Stomach (tissue), 9 donors: ENCODE data around the gene LDLRAD3. TPM values are rescaled to one million over a fixed set of nuclear protein-coding genes. Genes with fewer than 3 reads are reported as not detected.

Source experiments
- DNase-seq, 2 donors: peaks; one replicate each; pipeline versions ENCODE4 v3.0.0 to v3.0.0-alpha.2; 2013 to 2019
- H3K27ac ChIP-seq, 5 donors: fragments of 200-600 bp in 4 of 5; sonication (generic) in 4 of 5; one replicate each; pipeline ENCODE4 v1.5.1; 2013 to 2019; ENCODE audit warnings: mild to moderate bottlenecking in 1 of 5, moderate library complexity in 1 of 5
- H3K27me3 ChIP-seq, 3 donors: fragments of 200-600 bp; sonication (generic); one replicate each; pipeline ENCODE4 v1.5.1; 2017 to 2019; ENCODE audit warnings: mixed run types in 1 of 3
- H3K36me3 ChIP-seq, 4 donors: fragments of 200-600 bp; sonication (generic); 1 replicate in 3 of 4; 2 replicates in 1 of 4; pipeline ENCODE4 v1.5.1; 2016 to 2019
- H3K4me1 ChIP-seq, 4 donors: fragments of 200-600 bp; sonication (generic); one replicate each; pipeline ENCODE4 v1.5.1; 2016 to 2019
- H3K4me3 ChIP-seq, 4 donors: fragments of 200-600 bp; sonication (generic) in 3 of 4; one replicate each; pipeline ENCODE4 v1.5.1; 2016 to 2019; ENCODE audit warnings: mild to moderate bottlenecking in 1 of 4
- H3K9me3 ChIP-seq, 4 donors: fragments of 200-600 bp; sonication (generic); one replicate each; pipeline ENCODE4 v1.5.1; 2016 to 2019
- EP300 ChIP-seq: sonication (generic); formaldehyde crosslinking; IDR thresholded peaks from one replicate; pipeline ENCODE4 v1.6.1; 2017; ENCODE audit warnings: antibody characterized with exemption
- POLR2A ChIP-seq, 4 donors: fragments of 450-650 bp; IDR thresholded peaks; one replicate each; pipeline ENCODE4 v1.6.1; 2016; ENCODE audit warnings: antibody characterized with exemption in 4 of 4, control low read depth in 2 of 4, mild to moderate bottlenecking in 1 of 4, moderate library complexity in 1 of 4
- POLR2AphosphoS5 ChIP-seq, 3 donors: sonication (generic); formaldehyde crosslinking; IDR thresholded peaks; one replicate each; pipeline ENCODE4 v1.6.1; 2016; ENCODE audit warnings: antibody characterized with exemption in 3 of 3
- WGBS, 5 donors: extraction: QIAGEN DNeasy Blood & Tissue Kit in 3 of 5; methylation state at CpG; one replicate each; pipeline versions ENCODE4 v1.1.5 to v1.1.7; 2013 to 2018; 5-methylcytosine and 5-hydroxymethylcytosine counted together
- intact Hi-C: fragments of 100-400 bp; cut with DNase I; formaldehyde crosslinking; loops from one replicate; pipeline ENCODE4 v1.15.1; 2023; ENCODE audit warnings: low total_unique reads
- polyA plus RNA-seq, 3 donors: library from polyadenylated mRNA; stranded (reverse); fragments of 200-250 nt; gene quantifications; one replicate each; pipeline ENCODE4 v1.2.3, GENCODE V29; 2013
- total RNA-seq, 5 donors: library from RNA; depleted of rRNA; stranded (reverse); fragments of >200 nt; gene quantifications; one replicate each; pipeline versions ENCODE4 v1.1.0 to v1.2.3, GENCODE V29; 2014 to 2016
- TF ChIP-seq, protein P1 (sequence below), 7 experiments: fragments of 450-650 bp in 4 of 7; fragments of 200-600 bp in 3 of 7; sonication (generic) in 3 of 7; IDR thresholded peaks; one replicate each; pipeline ENCODE4 v1.5.1; 2016 to 2019; ENCODE audit warnings: antibody characterized with exemption in 7 of 7, control low read depth in 2 of 7, mild to moderate bottlenecking in 1 of 7
- donor health status: healthy with polysubstance abuse.
- donor health status: Bipolar disorder and iron deficiency.
- donor health status: healthy.

The LDLRAD3 gene
- total and polyA plus RNA-seq, 8 donors: 2.0 to 22.8 (median 7.9) TPM

DNA sequence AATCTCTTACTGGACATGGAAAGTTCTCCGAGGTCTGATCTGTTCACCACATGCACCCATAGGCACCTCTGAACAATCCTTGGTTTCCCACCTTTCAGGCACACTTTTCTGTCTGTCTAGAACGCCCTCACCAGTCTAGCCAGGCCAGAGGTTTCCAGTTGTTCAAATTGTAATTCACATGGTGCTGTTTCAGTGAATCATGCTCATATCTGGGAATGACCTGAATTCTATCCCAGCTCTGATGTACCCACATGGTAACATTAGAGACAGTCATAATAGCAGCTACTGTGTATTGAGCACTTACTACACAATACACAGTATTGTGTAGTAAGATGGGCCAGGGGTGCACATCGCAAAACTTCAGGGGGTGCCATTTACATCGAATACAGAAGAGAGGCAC is 207.1 kb downstream of the LDLRAD3 start:
- no peak for TF ChIP-seq EP300
- Histone ChIP-seq H3K4me3 (no peak overlapping the region), H3K27me3 (no peaks in the 10 kb centered on the region), H3K27ac (no peak overlapping the region), H3K36me3 (no peaks in the 10 kb centered on the region), H3K9me3 (no peaks in the 10 kb centered on the region), H3K4me1 (peaks cover 4 to 15% (median 9%) of the 10 kb centered on the region in 4 donors)
- 85 to 96% (median 95%) methylated on average over 4 of the region's 4 CpGs for WGBS, 5 donors
- intact Hi-C loops: no loop called here
- no peak for DNase-seq

DNA sequence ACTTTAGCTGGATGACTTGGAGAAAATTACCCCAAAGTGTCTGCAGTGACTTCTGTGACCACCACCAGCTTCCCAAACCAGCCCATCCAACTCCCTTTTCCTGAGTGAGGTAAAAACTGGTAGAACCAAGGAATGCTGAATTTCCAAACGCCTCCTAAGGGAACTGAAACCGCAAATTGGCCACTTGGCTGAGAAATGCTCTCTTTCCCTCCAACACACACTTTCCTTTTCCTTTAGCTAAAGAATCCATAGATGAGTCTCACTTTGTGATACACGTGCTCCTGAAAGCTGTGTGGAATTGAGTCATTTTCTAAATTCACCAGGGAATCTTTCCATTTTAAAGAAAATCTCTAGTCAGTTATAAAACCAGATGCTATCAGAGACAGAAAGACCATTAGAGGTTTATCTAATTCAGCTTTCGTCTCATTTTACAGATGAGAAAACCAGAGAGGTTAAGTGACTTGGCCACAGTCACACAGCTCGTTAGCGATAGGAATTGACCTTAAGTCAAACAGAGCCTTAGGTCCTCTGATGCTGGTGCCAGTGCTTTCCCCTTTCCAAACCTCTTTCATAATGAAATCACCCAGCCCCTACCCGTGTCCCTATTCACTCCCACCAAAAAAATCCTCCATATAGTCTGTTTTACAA is 208.2 kb downstream of the LDLRAD3 start:
- H3K27me3 ChIP-seq: no peaks in the 10 kb centered on the region
- WGBS, 5 donors: 89 to 95% (median 91%) methylated on average over 7 of the region's 7 CpGs
- intact Hi-C loops: no loop called here
- no peak overlapping the region for H3K27ac ChIP-seq
- no peak overlapping the region for H3K4me3 ChIP-seq
- TF ChIP-seq, protein P1, sequence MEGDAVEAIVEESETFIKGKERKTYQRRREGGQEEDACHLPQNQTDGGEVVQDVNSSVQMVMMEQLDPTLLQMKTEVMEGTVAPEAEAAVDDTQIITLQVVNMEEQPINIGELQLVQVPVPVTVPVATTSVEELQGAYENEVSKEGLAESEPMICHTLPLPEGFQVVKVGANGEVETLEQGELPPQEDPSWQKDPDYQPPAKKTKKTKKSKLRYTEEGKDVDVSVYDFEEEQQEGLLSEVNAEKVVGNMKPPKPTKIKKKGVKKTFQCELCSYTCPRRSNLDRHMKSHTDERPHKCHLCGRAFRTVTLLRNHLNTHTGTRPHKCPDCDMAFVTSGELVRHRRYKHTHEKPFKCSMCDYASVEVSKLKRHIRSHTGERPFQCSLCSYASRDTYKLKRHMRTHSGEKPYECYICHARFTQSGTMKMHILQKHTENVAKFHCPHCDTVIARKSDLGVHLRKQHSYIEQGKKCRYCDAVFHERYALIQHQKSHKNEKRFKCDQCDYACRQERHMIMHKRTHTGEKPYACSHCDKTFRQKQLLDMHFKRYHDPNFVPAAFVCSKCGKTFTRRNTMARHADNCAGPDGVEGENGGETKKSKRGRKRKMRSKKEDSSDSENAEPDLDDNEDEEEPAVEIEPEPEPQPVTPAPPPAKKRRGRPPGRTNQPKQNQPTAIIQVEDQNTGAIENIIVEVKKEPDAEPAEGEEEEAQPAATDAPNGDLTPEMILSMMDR (IDR thresholded peaks at IDR 0.05): no peak
- TF ChIP-seq POLR2AphosphoS5 (IDR thresholded peaks at IDR 0.05) (no peak), EP300 (no peak), POLR2A (IDR thresholded peaks at IDR 0.05) (no peak)
- no peaks in the 10 kb centered on the region for H3K9me3 ChIP-seq
- no peaks in the 10 kb centered on the region for H3K36me3 ChIP-seq
- DNase-seq: no peak
- H3K4me1 ChIP-seq: peaks cover 4 to 26% (median 9%) of the 10 kb centered on the region in 4 donors

DNA sequence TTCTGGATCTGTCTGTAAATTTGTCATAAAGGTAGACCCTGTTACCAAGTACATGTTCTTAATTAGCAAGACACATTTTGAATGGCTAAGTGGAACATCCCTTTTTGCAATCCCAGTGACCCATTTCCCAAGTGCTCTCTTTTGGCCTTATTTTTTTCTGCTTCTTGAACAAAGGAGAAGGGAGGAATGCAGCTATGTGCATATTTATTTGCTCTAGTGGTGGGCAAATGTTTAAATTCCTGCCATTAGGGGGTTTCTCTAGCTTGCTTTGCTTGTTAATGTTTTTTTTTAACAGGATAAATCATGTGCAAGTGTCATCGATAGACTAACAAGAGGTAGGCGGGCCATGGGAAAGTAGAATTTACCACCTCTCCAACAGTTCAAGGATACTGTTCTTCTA is 209.7 kb downstream of the LDLRAD3 start:
- H3K27me3 ChIP-seq: no peaks in the 10 kb centered on the region
- H3K27ac ChIP-seq: no peak overlapping the region
- H3K9me3 ChIP-seq: no peaks in the 10 kb centered on the region
- 84 to 95% (median 85%) methylated on average over 2 of the region's 2 CpGs for WGBS, 5 donors
- TF ChIP-seq, protein P1 (IDR thresholded peaks at IDR 0.05): no peak
- TF ChIP-seq EP300: no peak
- TF ChIP-seq POLR2A (IDR thresholded peaks at IDR 0.05): no peak
- TF ChIP-seq POLR2AphosphoS5 (IDR thresholded peaks at IDR 0.05): no peak
- no peaks in the 10 kb centered on the region for H3K36me3 ChIP-seq
- no peak overlapping the region for H3K4me3 ChIP-seq
- peaks cover 4 to 26% (median 9%) of the 10 kb centered on the region in 4 donors for H3K4me1 ChIP-seq
- intact Hi-C loops: no loop called here
- no peak for DNase-seq

DNA sequence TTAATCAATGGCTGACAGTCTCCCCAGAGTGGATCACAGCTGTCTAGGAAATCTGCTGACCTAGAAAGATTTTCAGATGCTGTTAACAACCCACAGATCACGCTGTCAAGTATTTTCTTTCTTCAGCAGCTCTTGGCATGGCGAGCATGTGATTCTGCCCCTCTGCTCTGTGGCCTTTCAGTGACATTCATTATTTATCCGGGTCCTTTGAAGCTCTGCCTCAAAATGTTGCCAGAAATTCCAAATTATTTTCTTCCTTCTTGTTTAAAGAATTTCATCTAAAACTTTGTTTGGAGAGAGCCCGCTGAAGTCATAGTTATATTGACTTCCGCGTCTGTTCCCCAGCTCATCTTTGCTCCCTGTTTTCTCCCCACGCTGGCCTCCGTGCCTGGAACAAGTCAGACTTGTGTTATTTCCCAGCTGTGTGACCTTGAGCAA is 211.3 kb downstream of the LDLRAD3 start:
- DNase-seq: peak in 1 of 2 donors; percentile 77
- Histone ChIP-seq H3K4me1 (peaks cover 0 to 13% (median under 1%) of the 10 kb centered on the region in 4 donors), H3K4me3 (no peak overlapping the region), H3K27me3 (no peaks in the 10 kb centered on the region), H3K27ac (peak overlapping the region in 2 of 5 donors; percentile 28 to 40), H3K9me3 (no peaks in the 10 kb centered on the region), H3K36me3 (no peaks in the 10 kb centered on the region)
- TF ChIP-seq POLR2A (IDR thresholded peaks at IDR 0.05) (no peak), EP300 (no peak), POLR2AphosphoS5 (IDR thresholded peaks at IDR 0.05) (no peak)
- TF ChIP-seq, protein P1 (IDR thresholded peaks at IDR 0.05): no peak
- WGBS, 5 donors: 64 to 78% (median 72%) methylated on average over 8 of the region's 8 CpGs
- intact Hi-C loops: no loop called here

DNA sequence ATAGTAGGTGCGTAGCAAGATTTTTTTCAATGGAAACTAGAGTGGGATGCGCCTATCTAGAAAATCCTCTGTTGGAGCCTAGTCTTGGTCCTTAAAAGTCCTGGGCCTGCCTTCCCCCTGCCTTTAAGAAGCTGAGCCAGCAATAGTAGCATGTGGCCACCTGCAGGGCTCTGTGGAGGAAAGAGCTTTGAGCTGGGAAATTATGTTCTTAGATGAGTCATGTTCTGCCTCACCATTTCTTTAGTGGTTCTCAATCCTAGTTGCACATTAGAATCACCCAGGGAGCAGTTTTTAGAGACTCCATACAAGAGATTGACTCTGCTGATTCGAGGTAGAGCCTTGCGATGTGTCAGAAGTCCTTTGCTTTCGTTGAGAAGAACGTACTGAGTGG is 211.9 kb downstream of the LDLRAD3 start:
- Histone ChIP-seq H3K4me3 (no peak overlapping the region), H3K27ac (peak overlapping the region in 2 of 5 donors; percentile 28 to 40), H3K27me3 (no peaks in the 10 kb centered on the region), H3K36me3 (no peaks in the 10 kb centered on the region), H3K9me3 (no peaks in the 10 kb centered on the region), H3K4me1 (peaks cover 0 to 11% (median 0%) of the 10 kb centered on the region in 4 donors)
- TF ChIP-seq, protein P1 (IDR thresholded peaks at IDR 0.05): no peak
- TF ChIP-seq EP300: no peak
- DNase-seq: no peak
- intact Hi-C loops: no loop called here
- WGBS, 5 donors: 73 to 92% (median 86%) methylated on average over 6 of the region's 6 CpGs
